ENCODE data around the gene B3GLCT.

GRCh38 chr13:31214435-31214834, 14.7 kb downstream of the B3GLCT start:
- no peak for TF ChIP-seq CTCF (conservative IDR thresholded peaks at IDR 0.05; ENCODE audit: low read depth in 2 of 2)
- TF ChIP-seq CREB1 (CRISPR knock-in tag; IDR thresholded peaks at IDR 0.05; ENCODE audit: low read depth), result no peak
- no peak for TF ChIP-seq POLR2AphosphoS5 (IDR thresholded peaks at IDR 0.05; ENCODE audit: low read depth)
- no peak for TF ChIP-seq EZH2phosphoT487 (IDR thresholded peaks at IDR 0.05; ENCODE audit: unreplicated experiment)
- no peak for TF ChIP-seq REST (IDR thresholded peaks at IDR 0.05; ENCODE audit: unreplicated experiment)
- no peak for TF ChIP-seq EZH2 (IDR thresholded peaks at IDR 0.05; ENCODE audit: low read depth, unreplicated experiment)
- TF ChIP-seq JUNB (IDR thresholded peaks at IDR 0.05; ENCODE audit: unreplicated experiment), result no peak
- TF ChIP-seq ETS1 (IDR thresholded peaks at IDR 0.05), result no peak
